Fibroblast of the conjunctiva (primary cell): ENCODE results near the gene MIAT.
"Not testable (repeated sequence)": the region's sequence is repeated elsewhere in the genome, so short reads cannot be mapped to it uniquely, and the experiment has no call there.

ENCODE experiments used
- DNase-seq: peaks from one replicate; pipeline ENCODE4 v3.0.0-alpha.2; 2010; ENCODE audit warnings: low read depth

Gene MIAT

DNA sequence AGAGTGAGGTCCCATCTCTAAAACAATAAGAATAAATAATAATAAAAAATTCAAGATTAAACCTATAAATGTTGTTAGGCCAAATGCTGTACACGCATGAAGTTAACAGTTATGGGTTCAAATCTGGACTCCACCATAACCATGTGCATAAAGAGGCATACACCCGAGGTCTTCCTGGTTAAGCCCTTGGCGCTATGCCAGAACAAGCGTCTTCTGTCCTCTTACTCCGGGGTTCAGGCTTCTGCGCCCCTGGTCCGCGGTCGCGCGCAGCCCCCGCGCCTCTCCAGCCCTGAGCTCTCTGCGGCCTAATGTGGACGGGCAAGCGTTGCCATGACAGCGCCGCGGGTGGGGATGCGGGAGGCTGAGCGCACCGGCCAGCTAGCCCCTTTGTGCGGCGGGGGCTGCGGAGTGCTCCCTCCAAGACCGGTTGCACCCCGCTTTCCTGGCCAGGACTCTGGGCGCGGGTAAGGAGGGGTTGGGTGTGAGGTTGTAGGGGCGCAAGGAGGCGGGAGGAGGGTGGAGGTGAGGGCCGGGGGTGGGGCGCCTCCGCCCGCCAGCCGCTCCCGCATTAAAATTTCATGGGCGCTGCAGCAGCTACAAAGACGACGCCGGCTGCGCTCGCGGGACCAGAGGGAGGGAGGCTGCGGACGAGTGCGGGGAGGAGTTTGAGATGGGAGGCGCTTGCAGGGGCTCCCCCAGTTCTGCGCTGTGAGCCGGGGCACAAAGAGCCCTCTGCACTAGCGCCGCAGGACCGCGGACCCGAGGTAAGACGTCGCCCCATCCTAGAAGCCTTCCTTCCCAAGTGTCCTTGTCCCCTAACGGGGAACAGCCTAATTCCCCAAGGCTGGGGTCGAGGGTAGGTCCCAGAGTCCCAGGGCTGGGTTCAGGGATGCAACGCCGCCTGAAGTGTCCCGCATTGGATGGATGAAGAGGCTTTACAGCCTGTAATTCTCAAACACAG, at the start of gene MIAT:
Gene MIAT, plus strand, starts transcription at position 698 of the 961 bp plus-strand sequence.
- no peak for DNase-seq

DNA sequence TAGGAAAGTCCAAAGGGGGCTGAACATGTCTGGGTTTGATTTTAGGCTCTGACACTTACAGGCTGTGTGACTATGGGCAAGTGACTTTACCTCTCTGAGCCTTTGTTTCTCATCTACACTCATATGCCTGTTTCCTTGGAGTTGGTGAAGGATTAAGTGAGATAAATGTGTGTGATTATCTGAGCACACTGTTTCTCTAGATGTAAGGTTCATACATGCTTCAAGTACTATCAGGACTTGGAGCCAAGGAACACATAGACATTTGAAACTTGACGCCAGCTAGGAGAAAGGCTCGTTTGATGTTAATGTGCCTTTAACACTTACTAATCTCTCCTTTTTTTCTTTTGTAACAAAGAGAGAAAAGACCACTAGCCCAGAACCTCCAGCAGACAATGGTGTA, 49.3 kb upstream of the MIAT start:
- DNase-seq, result no peak

DNA sequence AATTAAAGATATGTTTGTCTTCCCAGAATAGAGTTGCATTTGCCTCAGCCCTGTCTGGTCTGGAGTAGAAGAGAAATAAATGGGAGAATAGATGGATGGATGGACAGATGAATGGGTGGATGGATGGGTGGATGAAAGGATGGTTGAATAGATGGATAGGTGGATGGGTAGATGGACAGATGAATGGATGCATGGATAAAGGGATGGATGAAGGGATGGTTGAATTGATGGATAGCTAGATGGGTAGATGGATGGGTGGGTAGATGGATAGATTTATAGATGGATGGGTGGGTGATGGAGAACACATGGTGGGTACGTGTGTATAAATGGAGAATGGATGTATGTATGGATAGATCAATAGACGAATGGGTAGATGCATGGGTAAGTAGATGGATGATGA, 48.1 kb upstream of the MIAT start:
- no peak for DNase-seq

DNA sequence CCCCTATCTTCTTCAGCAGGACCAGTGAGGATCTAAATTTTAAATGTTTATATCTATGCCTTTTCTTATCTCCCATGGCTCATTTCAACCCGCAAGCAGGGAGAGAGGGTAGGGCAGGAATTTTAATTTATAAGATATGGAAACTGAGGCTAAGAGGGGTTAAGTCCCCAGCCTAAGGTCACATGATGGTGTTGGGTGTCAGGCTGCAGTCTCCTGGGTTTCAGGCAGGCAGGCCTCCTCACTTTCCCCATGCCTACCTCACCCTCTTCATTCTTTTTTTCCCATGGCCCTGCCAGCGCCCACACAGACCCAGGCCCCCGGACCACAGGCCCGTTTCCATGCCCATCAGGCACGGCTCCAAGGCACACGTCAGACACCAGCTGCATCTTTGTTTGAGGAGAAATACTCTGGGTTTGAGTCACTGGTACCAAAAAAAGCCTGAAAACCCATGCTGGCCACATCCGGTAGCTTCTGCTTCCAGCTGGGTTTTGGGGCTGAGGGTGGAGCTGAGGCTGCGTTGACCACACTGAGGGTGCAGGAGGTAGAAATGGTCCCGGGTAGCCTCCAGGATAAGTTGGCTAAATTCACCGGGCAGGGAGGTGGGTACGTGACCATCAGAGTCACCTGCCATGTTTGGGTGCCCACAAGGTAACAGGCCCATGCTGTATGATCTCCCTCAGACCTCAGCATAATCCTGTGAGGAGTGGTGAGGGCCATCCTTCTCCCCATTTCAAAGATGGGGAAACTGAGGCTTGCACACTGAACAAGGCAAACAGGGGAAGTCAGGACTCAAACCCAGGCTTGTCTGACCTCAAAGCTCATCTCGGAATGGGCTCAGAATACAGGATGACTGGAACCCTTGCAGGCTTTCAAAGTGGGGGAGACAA, 47.1 kb upstream of the MIAT start:
- peak; percentile 10 for DNase-seq

DNA sequence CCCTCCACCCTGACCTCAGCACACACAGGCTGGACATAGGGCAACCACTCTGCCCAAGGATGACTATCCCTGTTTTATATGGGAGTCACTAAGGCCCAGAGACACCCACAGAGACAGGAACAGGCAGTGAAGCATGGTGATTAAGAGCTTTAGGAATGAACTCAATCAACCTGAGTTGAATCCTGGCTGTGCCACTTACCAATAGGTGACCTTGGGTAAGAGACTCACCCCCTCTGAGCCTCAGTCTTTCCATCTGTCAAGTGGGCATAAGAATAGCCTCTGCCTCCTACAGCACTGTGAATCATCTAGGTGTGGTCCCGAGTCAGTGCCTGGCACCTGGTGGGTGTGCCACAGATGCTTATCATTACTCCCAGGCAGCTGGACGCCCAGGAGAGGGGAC, 46.4 kb upstream of the MIAT start:
- DNase-seq, result no peak

DNA sequence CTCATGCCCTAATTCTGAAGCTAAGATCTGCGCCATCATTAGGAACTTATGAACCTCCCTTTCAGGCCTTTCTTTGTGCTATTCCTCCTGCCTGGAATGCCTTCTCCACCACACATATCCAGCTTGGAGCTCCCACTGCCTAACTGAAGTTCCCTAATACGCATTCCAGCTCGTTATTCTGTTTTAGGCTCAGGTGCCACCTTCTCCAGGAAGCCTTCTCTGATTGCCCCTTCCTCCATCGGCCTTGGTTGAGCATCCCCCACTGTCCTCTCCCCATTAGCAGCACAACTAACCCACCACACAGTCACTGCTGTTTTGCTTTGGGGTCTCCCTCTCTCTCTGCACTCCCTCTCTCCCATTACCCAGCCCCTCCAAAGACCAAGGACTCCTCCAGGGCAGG, 44.7 kb upstream of the MIAT start:
- DNase-seq, result no peak

DNA sequence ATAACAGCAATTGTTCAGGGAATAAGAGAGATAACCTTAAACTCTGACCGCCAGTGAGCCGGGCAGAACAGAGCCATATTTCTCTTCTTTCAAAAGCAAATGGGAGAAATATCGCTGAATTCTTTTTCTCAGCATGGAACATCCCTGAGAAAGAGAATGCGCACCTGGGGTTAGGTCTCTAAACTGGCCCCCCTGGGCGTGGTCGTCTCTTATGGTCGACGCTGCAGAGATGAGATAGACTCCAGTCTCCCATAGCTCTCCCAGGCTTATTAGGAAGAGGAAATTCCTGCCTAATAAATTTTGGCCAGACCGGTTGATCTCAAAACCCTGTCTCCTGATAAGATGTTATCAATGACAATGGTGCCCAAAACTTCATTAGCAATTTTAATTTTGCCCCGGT, 43.6 kb upstream of the MIAT start:
- DNase-seq, result not testable (repeated sequence)

DNA sequence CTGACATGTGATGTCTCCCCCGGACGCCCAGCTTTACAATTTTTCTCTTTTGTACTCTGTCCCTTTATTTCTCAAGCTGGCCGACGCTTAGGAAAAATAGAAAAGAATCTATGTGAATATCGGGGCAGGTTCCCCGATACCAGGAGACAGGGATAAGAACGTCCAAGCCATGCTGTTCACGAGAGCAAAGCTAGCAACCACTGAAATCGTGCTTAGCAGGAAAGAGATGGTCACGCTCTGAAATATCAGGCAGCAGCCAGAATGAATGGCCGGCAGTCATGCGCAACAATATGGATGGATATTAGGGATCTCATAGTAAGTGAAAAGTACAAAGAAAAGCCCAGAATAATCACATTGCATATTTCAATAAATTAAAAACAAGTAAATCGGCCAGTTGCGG, 43.1 kb upstream of the MIAT start:
- DNase-seq, result no peak

DNA sequence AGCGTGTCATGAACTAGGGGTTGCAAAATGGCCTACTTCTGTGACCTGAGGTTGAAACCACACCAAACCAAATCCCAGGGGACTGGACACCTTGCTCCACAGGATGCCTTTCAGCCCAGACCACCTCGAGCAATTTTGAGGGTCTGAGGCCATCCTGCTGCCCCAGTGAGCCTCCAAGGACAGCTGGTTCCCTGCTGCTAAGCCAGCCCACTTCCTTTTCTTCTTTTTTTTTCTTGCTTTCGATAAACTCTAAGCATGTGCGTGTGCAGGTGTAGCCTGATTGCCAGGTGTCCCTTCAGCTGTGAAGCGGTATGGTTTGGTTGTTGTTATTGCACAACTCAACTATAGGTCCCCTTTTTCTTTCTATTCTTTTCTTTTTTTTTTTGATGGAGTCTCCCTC, 42.2 kb upstream of the MIAT start:
- DNase-seq, result no peak

DNA sequence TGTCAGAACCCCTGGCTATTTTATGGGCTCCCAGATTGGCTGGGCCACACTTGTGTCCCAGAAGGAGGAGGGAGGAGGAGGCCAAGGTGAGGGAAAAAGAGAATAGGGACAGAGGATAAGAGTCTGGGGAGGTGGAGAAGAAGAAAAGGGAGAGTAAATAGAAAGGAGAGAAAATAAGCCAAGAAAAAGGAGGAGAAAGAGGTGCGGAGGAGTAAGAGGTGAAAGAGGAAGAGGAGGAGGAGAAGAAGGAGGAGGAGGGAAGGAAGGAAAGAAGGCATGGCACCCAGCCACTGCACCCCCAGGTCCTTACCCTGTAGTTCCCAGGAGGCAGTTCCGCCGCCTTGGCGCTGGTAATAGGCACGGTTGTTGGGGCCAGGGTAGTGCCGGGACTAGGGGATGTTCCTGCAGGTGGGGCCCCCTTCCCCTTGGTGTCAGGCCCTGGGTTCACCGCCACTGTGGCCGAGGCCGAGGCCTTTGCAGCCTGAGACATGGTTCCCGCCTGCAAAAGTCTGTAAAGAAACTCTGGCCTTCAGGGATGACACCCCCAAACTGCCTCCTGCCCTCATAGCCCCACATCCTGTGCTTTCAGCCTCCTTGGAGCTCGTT, 41.5 kb upstream of the MIAT start:
- no peak for DNase-seq

DNA sequence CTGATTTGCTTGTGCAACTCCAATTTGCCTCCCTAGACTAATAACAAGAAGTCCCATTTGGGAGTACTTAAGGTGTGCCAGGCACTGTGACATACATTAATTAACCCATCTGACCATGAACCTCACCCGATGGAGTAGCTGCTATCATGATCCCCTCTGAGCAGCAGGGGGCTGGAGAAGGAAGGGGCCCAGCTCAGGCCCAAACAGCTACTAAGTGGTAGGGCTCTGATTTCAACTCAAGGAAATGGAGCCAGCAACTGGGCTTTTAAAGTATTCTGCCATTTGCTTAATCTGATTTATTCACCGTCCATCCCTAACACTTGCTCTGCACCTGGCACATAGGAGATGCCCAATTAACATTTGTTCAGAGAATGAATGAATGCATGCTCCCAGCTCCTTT, 40.7 kb upstream of the MIAT start:
- DNase-seq, result no peak

DNA sequence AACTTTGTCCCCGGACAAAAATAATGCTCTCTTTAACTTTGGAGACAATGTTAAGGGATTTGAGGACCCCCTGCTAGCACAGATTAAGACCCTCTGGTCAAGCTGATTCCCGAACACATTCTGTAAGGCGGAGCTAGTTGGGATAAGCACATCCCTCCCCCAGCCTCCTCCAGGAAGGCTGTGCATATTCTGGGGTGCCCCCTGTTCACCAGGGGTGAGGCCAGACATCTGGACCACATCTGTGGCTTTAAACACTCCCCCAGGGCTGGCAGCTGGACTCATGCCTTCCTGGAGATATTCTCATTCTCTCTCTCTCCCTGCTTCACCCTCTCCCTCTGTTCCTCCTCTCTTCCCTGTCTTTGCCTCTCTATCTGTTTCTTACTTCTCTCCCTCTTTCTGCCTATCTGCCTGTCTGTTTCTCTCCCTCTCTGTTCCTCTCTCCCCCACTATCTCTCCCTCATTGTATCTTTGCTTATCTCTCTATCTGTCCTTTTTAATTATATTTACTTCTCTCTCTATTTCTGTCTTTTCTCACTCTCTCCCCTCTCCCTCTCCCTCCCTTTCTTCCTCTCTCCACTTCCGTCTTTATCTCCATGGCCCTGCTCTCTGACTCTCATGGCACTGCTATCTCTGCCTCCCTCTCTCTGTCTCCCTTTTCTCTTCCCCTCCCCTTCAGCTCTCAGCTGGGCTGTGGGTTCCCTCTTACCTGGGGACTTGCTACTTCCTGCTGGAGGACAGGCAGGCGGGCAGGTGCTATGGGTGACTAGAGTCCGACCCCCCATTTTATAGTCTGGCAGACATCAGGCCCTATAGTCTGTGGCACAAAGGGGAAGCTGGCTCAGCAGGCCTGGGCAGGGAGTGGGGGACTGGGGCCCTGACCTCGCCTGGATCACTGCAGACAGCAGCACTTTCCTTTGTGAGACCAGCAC, 39.9 kb upstream of the MIAT start, which contains the start of gene CRYBB1:
Gene CRYBB1, minus strand, starts transcription at position 757 of the 929 bp plus-strand sequence. CDS start 1,708 bp downstream, outside the sequence.
- DNase-seq, result no peak

DNA sequence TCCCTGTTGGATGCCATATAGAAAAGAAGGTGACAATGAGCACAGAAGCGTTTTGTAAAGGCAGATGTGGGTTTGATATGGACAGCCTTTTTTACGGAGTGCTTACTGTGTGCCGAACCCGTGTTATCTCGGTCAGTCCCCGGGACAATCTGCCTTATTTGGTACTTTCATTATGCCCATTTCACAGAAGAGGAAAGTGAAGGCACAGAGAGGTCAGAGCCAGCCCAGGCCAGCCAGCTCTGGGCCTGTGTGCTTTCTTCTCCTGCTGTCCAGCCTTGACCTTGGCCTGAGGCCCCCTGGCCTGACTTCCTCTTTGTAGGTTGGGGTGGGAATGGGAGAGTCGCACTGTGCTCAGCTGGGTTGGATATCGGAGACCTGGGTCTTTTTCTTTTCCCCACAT, 38.9 kb upstream of the MIAT start:
- no peak for DNase-seq

DNA sequence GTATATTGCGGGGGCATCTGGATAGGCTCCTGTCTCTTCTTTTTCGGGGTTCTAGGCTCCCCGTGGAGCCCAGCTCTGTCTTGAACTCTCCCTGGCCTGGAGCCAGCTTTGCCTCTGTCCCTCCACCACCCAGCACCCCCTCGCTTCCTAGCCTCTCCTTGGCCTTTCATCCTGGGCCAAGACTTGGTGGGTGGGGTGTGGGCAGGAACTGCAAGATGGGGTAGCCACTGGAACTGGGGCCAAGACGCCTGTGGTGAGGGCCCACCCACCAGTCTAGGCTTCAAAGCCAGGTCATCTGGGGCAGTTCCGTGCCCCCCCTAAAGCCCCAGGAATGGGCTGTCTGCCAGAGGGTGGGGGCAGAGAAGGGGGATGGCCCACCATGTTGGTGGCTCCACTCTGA, 37.9 kb upstream of the MIAT start:
- no peak for DNase-seq

DNA sequence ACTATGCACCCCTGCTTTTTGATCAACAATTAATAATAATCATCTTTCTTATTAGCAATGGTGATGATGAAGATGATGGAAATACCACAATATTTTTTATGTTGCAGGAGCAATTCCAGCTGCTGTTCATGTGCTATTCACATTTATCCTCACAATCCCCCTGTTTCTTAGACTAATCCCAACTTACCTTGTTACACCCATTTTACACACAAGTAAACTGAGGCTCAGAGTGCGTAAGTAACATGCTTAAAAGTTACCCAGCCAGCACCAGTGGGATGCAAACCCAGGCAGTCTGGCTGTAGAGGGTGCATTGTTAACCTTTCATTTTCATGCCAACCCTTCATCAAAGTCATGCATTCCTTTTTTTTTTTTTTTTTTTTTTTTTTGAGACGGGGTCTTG, 37.2 kb upstream of the MIAT start:
- DNase-seq, result no peak

DNA sequence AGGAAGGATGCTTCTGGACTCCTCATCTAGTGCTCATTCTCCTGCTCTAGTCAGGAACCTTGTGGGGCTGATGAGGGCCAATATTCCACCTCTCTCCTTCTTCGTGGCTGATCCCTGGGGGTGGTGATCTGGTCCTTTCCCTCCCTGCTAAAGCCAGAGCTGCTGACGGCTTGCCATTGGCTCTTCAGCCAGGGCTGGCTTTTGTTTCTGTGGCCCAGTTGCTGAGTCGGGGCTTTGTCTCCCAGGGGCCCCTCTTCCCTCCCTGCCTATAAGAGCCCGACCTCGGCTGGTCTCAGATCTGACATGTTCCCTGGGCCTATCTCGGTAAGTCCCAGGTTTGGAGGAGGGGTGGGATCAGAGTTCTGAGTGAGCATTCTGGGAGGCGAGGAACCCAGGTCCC, 35.7 kb upstream of the MIAT start, which contains the start of gene CRYBA4:
Gene CRYBA4, plus strand, starts transcription at position 301 of the 400 bp plus-strand sequence. CDS start 634 bp downstream, outside the sequence.
- DNase-seq, result no peak

DNA sequence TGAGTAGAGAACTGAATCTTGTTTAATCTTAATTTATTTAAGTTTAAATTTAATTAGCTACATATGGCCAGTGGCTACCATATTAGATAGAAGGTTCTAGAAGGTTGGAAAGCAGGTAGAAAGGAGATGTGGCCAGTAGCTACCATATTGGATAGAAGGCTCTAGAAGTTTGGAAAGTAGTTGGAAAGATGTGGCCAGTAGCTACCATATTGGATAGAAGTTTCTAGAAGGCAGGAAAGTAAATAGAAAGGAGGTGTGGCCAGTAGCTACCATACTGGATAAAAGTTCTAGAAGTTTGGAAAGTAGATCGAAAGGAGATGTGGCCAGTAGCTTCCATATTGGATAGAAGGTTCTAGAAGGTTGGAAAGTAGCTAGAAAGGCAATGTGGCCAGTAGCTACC, 33.4 kb upstream of the MIAT start:
- no peak for DNase-seq

DNA sequence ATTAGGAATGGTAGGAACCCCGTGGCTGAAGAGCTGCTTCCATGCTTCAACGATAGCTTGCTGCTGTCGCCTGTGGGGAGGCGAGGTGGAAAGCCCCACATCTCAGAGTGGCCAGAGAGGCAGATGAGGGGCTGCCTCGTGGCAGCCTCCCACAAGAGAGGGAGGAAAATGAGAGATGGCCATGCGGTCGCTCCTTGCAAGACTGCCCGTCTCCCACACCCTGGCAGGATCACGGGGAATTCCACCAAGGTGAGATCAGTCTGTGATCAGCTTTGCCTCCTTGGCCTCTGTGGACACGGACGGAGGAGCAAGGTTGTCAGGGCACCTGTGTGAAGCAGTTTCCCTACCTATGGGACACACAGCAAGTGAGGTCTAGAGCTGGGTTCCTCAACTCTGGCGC, 32.6 kb upstream of the MIAT start:
- DNase-seq, result no peak

DNA sequence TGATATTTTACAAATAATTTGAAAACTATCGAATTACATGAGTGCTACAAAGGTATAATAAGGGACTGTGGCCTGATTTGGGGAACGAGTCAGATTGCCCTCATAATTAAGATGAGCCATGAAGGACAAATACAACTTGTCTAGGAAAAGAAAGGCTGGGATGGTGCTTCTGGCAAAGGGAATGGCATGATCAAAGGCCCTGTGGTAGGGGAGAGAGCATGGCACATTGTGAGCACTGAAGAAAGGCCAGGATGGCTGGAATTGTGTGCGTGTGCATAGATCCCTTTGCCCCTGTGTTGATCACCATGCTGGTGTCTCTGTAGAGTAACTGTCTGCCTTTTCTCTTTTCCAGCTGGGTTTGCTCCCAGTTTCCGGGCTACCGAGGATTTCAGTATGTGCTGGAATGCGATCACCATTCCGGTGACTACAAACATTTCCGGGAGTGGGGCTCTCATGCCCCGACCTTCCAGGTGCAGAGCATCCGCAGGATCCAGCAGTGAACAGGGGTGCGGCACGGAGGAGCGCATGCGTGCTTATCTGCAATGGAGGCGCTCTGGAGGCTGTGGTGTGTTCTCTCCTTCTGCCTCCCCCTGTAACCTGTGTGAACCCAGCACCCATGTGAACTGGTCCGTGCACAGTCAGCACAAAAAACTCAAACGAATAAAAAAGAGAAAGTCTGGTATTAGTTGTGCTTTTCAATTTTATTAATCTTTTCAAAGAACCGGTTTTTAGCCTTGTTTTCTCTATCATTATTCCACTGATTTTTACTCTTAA, 27.2 kb upstream of the MIAT start:
- no peak for DNase-seq

DNA sequence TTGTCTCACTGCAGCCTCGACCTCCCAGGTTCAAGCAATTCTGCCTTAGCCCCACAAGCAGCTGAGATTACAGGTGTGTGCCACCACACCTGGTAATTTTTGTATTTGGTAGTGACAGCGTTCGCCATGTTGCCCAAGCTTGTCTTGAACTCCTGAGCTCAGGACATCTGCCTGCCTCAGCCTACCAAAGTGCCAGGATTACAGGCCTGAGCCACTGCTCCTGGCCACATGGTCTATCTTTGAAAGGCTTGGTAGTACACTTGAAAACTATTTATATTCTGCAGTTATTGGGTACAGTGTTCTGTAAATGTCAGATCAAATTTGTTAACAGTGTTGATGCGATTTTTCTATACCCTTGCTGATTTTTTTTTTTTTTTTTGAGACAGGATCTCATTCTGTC, 26.1 kb upstream of the MIAT start:
- DNase-seq, result no peak
